Thyroid gland (tissue), 4 donors: Measurements from ENCODE around the gene MPP7. TPM values are rescaled to one million over a fixed set of nuclear protein-coding genes. Genes with fewer than 3 reads are reported as not detected.

Experiments
- DNase-seq, 2 donors: peaks; one replicate each; pipeline ENCODE4 v3.0.0-alpha.2; 2019
- H3K27ac ChIP-seq, 3 donors: fragments of 200-600 bp; sonication (generic); 1 replicate in 2 of 3; 2 replicates in 1 of 3; pipeline ENCODE4 v1.5.1; 2016 to 2019; ENCODE audit warnings: mild to moderate bottlenecking in 1 of 3, moderate library complexity in 1 of 3
- H3K27me3 ChIP-seq: fragments of 200-600 bp; sonication (generic); one replicate; pipeline ENCODE4 v1.5.1; 2019
- H3K36me3 ChIP-seq, 2 donors: fragments of 200-600 bp; sonication (generic); one replicate each; pipeline ENCODE4 v1.5.1; 2016 to 2019
- H3K4me1 ChIP-seq, 2 donors: fragments of 200-600 bp; sonication (generic); one replicate each; pipeline ENCODE4 v1.5.1; 2017 to 2019
- H3K4me3 ChIP-seq, 3 donors: fragments of 200-600 bp; sonication (generic); replicated peaks in 1 of 3; 1 replicate in 2 of 3; 2 replicates in 1 of 3; pipeline ENCODE4 v1.5.1; 2016; ENCODE audit warnings: mild to moderate bottlenecking in 1 of 3
- H3K9me3 ChIP-seq: fragments of 200-600 bp; sonication (generic); one replicate; pipeline ENCODE4 v1.5.1; 2017
- CTCF ChIP-seq, 6 experiments: fragments of 200-600 bp in 3 of 6; fragments of 450-650 bp in 3 of 6; sonication (generic) in 3 of 6; IDR thresholded peaks; one replicate each; pipeline ENCODE4 v1.5.1; 2016 to 2019; ENCODE audit warnings: antibody characterized with exemption in 6 of 6, mild to moderate bottlenecking in 2 of 6, inconsistent platforms in 1 of 6, moderate library complexity in 1 of 6
- POLR2A ChIP-seq, 2 donors: fragments of 450-650 bp; IDR thresholded peaks; one replicate each; pipeline ENCODE4 v1.6.1; 2017; ENCODE audit warnings: antibody characterized with exemption in 2 of 2, mild to moderate bottlenecking in 2 of 2, moderate library complexity in 1 of 2
- WGBS, 2 donors: methylation state at CpG; one replicate each; pipeline ENCODE4 v1.1.5; 2017; 5-methylcytosine and 5-hydroxymethylcytosine counted together
- intact Hi-C: fragments of 100-400 bp; cut with DNase I; formaldehyde crosslinking; loops from one replicate; pipeline ENCODE4 v1.15.1; 2023
- total RNA-seq, 4 donors: library from RNA; depleted of rRNA; stranded (reverse); fragments of >200 nt; gene quantifications; one replicate each; pipeline ENCODE4 v1.2.3, GENCODE V29; 2016

Gene MPP7
- total RNA-seq, 4 donors from 2014 or later: 21.2 to 37.7 (median 26.6) TPM

- Histone ChIP-seq H3K4me3 (no peak overlapping the region), H3K27ac (peak overlapping the region in 1 of 3 donors; percentile 35), H3K36me3 (no peaks in the 10 kb centered on the region), H3K4me1 (peaks cover 3 to 7% of the 10 kb centered on the region in 2 donors), H3K27me3 (no peaks in the 10 kb centered on the region), H3K9me3 (no peaks in the 10 kb centered on the region)
- TF ChIP-seq CTCF (IDR thresholded peaks at IDR 0.05) (no peak), POLR2A (IDR thresholded peaks at IDR 0.05) (no peak)
- 90 to 93% methylated on average over 21 of the region's 21 CpGs for WGBS, 2 donors
- intact Hi-C loops: no loop called here
- no peak for DNase-seq
These were observed 9.4 kb downstream of the MPP7 start for GRCh38 chr10:28293236-28294168.

- Histone ChIP-seq H3K4me3 (no peak overlapping the region), H3K4me1 (peaks cover 3 to 7% of the 10 kb centered on the region in 2 donors), H3K9me3 (no peaks in the 10 kb centered on the region), H3K27me3 (no peaks in the 10 kb centered on the region), H3K36me3 (no peaks in the 10 kb centered on the region), H3K27ac (no peak overlapping the region)
- intact Hi-C loops: no loop called here
- DNase-seq: no peak
- WGBS, 2 donors: 78 to 83% methylated on average over 5 of the region's 5 CpGs
- no peak for TF ChIP-seq CTCF (IDR thresholded peaks at IDR 0.05)
- no peak for TF ChIP-seq POLR2A (IDR thresholded peaks at IDR 0.05)
These were observed 11.0 kb downstream of the MPP7 start for GRCh38 chr10:28291881-28292297.

GRCh38 chr10:28285816-28286215 lies 17.0 kb downstream of the MPP7 start:
- no peak overlapping the region for H3K27ac ChIP-seq
- 93 to 96% methylated on average over 6 of the region's 6 CpGs for WGBS, 2 donors
- no peaks in the 10 kb centered on the region for H3K9me3 ChIP-seq
- TF ChIP-seq CTCF (IDR thresholded peaks at IDR 0.05): no peak
- TF ChIP-seq POLR2A (IDR thresholded peaks at IDR 0.05): no peak
- no peak for DNase-seq
- H3K27me3 ChIP-seq: no peaks in the 10 kb centered on the region
- peaks cover 21 to 24% of the 10 kb centered on the region in 2 donors for H3K4me1 ChIP-seq
- H3K36me3 ChIP-seq: no peaks in the 10 kb centered on the region
- H3K4me3 ChIP-seq: no peak overlapping the region
- intact Hi-C loops: no loop called here

- Histone ChIP-seq H3K27me3 (no peaks in the 10 kb centered on the region), H3K36me3 (no peaks in the 10 kb centered on the region), H3K9me3 (no peaks in the 10 kb centered on the region), H3K4me3 (no peak overlapping the region), H3K4me1 (peaks cover 21 to 24% of the 10 kb centered on the region in 2 donors), H3K27ac (peak overlapping the region; percentile 21 to 65 (median 52))
- intact Hi-C loops: no loop called here
- DNase-seq: peak; percentile 34 to 41
- TF ChIP-seq CTCF (IDR thresholded peaks at IDR 0.05): no peak
These were observed 18.7 kb downstream of the MPP7 start for GRCh38 chr10:28284126-28284525.

- Histone ChIP-seq H3K9me3 (no peaks in the 10 kb centered on the region), H3K27ac (peak overlapping the region in 1 of 3 donors; percentile 65), H3K4me1 (peaks cover 21 to 24% of the 10 kb centered on the region in 2 donors), H3K36me3 (no peaks in the 10 kb centered on the region), H3K4me3 (no peak overlapping the region), H3K27me3 (no peaks in the 10 kb centered on the region)
- 92 to 98% methylated on average over 2 of the region's 2 CpGs for WGBS, 2 donors
- TF ChIP-seq POLR2A (IDR thresholded peaks at IDR 0.05): no peak
- intact Hi-C loops: no loop called here
- DNase-seq: no peak
These were observed 19.6 kb downstream of the MPP7 start for GRCh38 chr10:28283251-28283650.
